ENCODE data around the gene PLEKHA6. TPM values are rescaled to one million over a fixed set of nuclear protein-coding genes. Genes with fewer than 3 reads are reported as not detected.

Gene PLEKHA6
- total RNA-seq, 1 donor from 2014 or later, result 1.5 TPM

GRCh38 chr1:204357551-204358490 lies 1.9 kb downstream of the PLEKHA6 start:
- DNase-seq (ENCODE audit: low read depth in 2 of 2), result peak in 1 of 2 donors; percentile 25

- no peak for DNase-seq (ENCODE audit: low read depth in 2 of 2)
These were observed 2.7 kb downstream of the PLEKHA6 start for GRCh38 chr1:204356997-204357396.

- no peak for DNase-seq (ENCODE audit: low read depth in 2 of 2)
These were observed 3.8 kb downstream of the PLEKHA6 start for GRCh38 chr1:204355913-204356312.

- no peak for DNase-seq (ENCODE audit: low read depth in 2 of 2)
These were observed 5.2 kb downstream of the PLEKHA6 start for GRCh38 chr1:204354579-204354978.

GRCh38 chr1:204353213-204353910 lies 6.4 kb downstream of the PLEKHA6 start:
- DNase-seq (ENCODE audit: low read depth in 2 of 2), result no peak

GRCh38 chr1:204350857-204351573 lies 8.7 kb downstream of the PLEKHA6 start:
- DNase-seq (ENCODE audit: low read depth in 2 of 2), result peak in 1 of 2 donors; percentile 41

GRCh38 chr1:204350312-204350711 lies 9.4 kb downstream of the PLEKHA6 start:
- DNase-seq (ENCODE audit: low read depth in 2 of 2), result no peak

- DNase-seq (ENCODE audit: low read depth in 2 of 2), result no peak
These were observed 10.1 kb downstream of the PLEKHA6 start for GRCh38 chr1:204349602-204350001.

GRCh38 chr1:204348722-204349121 lies 11.0 kb downstream of the PLEKHA6 start:
- peak in 1 of 2 donors; percentile 19 for DNase-seq (ENCODE audit: low read depth in 2 of 2)

GRCh38 chr1:204348242-204348641 lies 11.5 kb downstream of the PLEKHA6 start:
- DNase-seq (ENCODE audit: low read depth in 2 of 2), result no peak

GRCh38 chr1:204345941-204346645 lies 13.6 kb downstream of the PLEKHA6 start:
- no peak for DNase-seq (ENCODE audit: low read depth in 2 of 2)

GRCh38 chr1:204345438-204345841 lies 14.3 kb downstream of the PLEKHA6 start:
- no peak for DNase-seq (ENCODE audit: low read depth in 2 of 2)

GRCh38 chr1:204344665-204345355 lies 14.9 kb downstream of the PLEKHA6 start:
- DNase-seq (ENCODE audit: low read depth in 2 of 2), result no peak

GRCh38 chr1:204343802-204344201 lies 15.9 kb downstream of the PLEKHA6 start:
- DNase-seq (ENCODE audit: low read depth in 2 of 2), result no peak

- DNase-seq (ENCODE audit: low read depth in 2 of 2), result no peak
These were observed 16.5 kb downstream of the PLEKHA6 start for GRCh38 chr1:204343247-204343646.

GRCh38 chr1:204342310-204342709 lies 17.4 kb downstream of the PLEKHA6 start:
- DNase-seq (ENCODE audit: low read depth in 2 of 2), result no peak

GRCh38 chr1:204341380-204341779 lies 18.3 kb downstream of the PLEKHA6 start:
- no peak for DNase-seq (ENCODE audit: low read depth in 2 of 2)

- DNase-seq (ENCODE audit: low read depth in 2 of 2), result no peak
These were observed 19.4 kb downstream of the PLEKHA6 start for GRCh38 chr1:204340081-204340889.

GRCh38 chr1:204339541-204339940 lies 20.2 kb downstream of the PLEKHA6 start:
- no peak for DNase-seq (ENCODE audit: low read depth in 2 of 2)

GRCh38 chr1:204338997-204339396 lies 20.7 kb downstream of the PLEKHA6 start:
- DNase-seq (ENCODE audit: low read depth in 2 of 2), result no peak
